Suprapubic skin (tissue), 4 donors: ENCODE data around the gene PRR15L.

Experiments used
- CTCF ChIP-seq, 2 donors: fragments of 200-600 bp in 1 of 2; fragments of 450-650 bp in 1 of 2; sonication (generic) in 1 of 2; IDR thresholded peaks; one replicate each; pipeline ENCODE4 v1.5.1; 2016 to 2019; ENCODE audit warnings: antibody characterized with exemption in 2 of 2, mild to moderate bottlenecking in 1 of 2, moderate library complexity in 1 of 2
- EP300 ChIP-seq: sonication (generic); formaldehyde crosslinking; IDR thresholded peaks from one replicate; pipeline ENCODE4 v1.6.1; 2017; ENCODE audit warnings: antibody characterized with exemption
- POLR2AphosphoS5 ChIP-seq, 3 donors: sonication (generic); formaldehyde crosslinking; IDR thresholded peaks; one replicate each; pipeline ENCODE4 v1.6.1; 2017; ENCODE audit warnings: antibody characterized with exemption in 3 of 3

GRCh38 chr17:47928415-47928814 is 29.3 kb downstream of the PRR15L start:
- no peak for TF ChIP-seq EP300
- TF ChIP-seq POLR2AphosphoS5 (IDR thresholded peaks at IDR 0.05) = no peak
- no peak for TF ChIP-seq CTCF (IDR thresholded peaks at IDR 0.05)
